ENCODE measurements around the gene IQGAP2.

Gene IQGAP2

GRCh38 chr5:76691467-76692273, 288.6 kb downstream of the IQGAP2 start:
- Histone ChIP-seq H3K27ac (ENCODE audit: low read depth, low read length) (no peak overlapping the region), H3K36me3 (ENCODE audit: control insufficient read depth in 5 of 5, insufficient read depth in 5 of 5, low read length in 5 of 5) (peaks cover 0 to 11% (median 0%) of the 10 kb centered on the region in 5 donors), H3K4me1 (ENCODE audit: control insufficient read depth in 5 of 5, insufficient read depth in 5 of 5, low read length in 5 of 5) (peaks cover 0 to 28% (median 3%) of the 10 kb centered on the region in 5 donors), H3K9me3 (ENCODE audit: control insufficient read depth in 5 of 5, low read length in 5 of 5) (no peaks in the 10 kb centered on the region), H3K9ac (ENCODE audit: low read length in 5 of 5) (no peak overlapping the region), H3K4me3 (ENCODE audit: low read depth in 1 of 5, low read length in 5 of 5) (no peak overlapping the region), H3K27me3 (ENCODE audit: control insufficient read depth in 5 of 5, insufficient read depth in 4 of 5, low read length in 5 of 5) (no peaks in the 10 kb centered on the region)

GRCh38 chr5:76692274-76692540, 289.1 kb downstream of the IQGAP2 start:
- peaks cover 0 to 10% (median 0%) of the 10 kb centered on the region in 5 donors for H3K36me3 ChIP-seq (ENCODE audit: control insufficient read depth in 5 of 5, insufficient read depth in 5 of 5, low read length in 5 of 5)
- H3K9me3 ChIP-seq (ENCODE audit: control insufficient read depth in 5 of 5, low read length in 5 of 5) = no peaks in the 10 kb centered on the region
- H3K9ac ChIP-seq (ENCODE audit: low read length in 5 of 5) = no peak overlapping the region
- no peak overlapping the region for H3K27ac ChIP-seq (ENCODE audit: low read depth, low read length)
- no peak overlapping the region for H3K4me3 ChIP-seq (ENCODE audit: low read depth in 1 of 5, low read length in 5 of 5)
- peaks cover 0 to 28% (median 3%) of the 10 kb centered on the region in 5 donors for H3K4me1 ChIP-seq (ENCODE audit: control insufficient read depth in 5 of 5, insufficient read depth in 5 of 5, low read length in 5 of 5)
- no peaks in the 10 kb centered on the region for H3K27me3 ChIP-seq (ENCODE audit: control insufficient read depth in 5 of 5, insufficient read depth in 4 of 5, low read length in 5 of 5)

GRCh38 chr5:76692651-76693050, 289.6 kb downstream of the IQGAP2 start:
- H3K9ac ChIP-seq (ENCODE audit: low read length in 5 of 5) = no peak overlapping the region
- H3K36me3 ChIP-seq (ENCODE audit: control insufficient read depth in 5 of 5, insufficient read depth in 5 of 5, low read length in 5 of 5) = peaks cover 0 to 8% (median 0%) of the 10 kb centered on the region in 5 donors
- no peaks in the 10 kb centered on the region for H3K9me3 ChIP-seq (ENCODE audit: control insufficient read depth in 5 of 5, low read length in 5 of 5)
- no peaks in the 10 kb centered on the region for H3K27me3 ChIP-seq (ENCODE audit: control insufficient read depth in 5 of 5, insufficient read depth in 4 of 5, low read length in 5 of 5)
- H3K4me1 ChIP-seq (ENCODE audit: control insufficient read depth in 5 of 5, insufficient read depth in 5 of 5, low read length in 5 of 5) = peaks cover 0 to 28% (median 3%) of the 10 kb centered on the region in 5 donors
- H3K27ac ChIP-seq (ENCODE audit: low read depth, low read length) = no peak overlapping the region
- no peak overlapping the region for H3K4me3 ChIP-seq (ENCODE audit: low read depth in 1 of 5, low read length in 5 of 5)

GRCh38 chr5:76693141-76693540, 290.1 kb downstream of the IQGAP2 start:
- H3K36me3 ChIP-seq (ENCODE audit: control insufficient read depth in 5 of 5, insufficient read depth in 5 of 5, low read length in 5 of 5) = peaks cover 0 to 8% (median 0%) of the 10 kb centered on the region in 5 donors

GRCh38 chr5:76694317-76694716, 291.2 kb downstream of the IQGAP2 start:
- H3K36me3 ChIP-seq (ENCODE audit: control insufficient read depth in 5 of 5, insufficient read depth in 5 of 5, low read length in 5 of 5) = peaks cover 0 to 8% (median 0%) of the 10 kb centered on the region in 5 donors
- no peak overlapping the region for H3K9ac ChIP-seq (ENCODE audit: low read length in 5 of 5)
- H3K27ac ChIP-seq (ENCODE audit: low read depth, low read length) = no peak overlapping the region
- no peak overlapping the region for H3K4me3 ChIP-seq (ENCODE audit: low read depth in 1 of 5, low read length in 5 of 5)
- H3K27me3 ChIP-seq (ENCODE audit: control insufficient read depth in 5 of 5, insufficient read depth in 4 of 5, low read length in 5 of 5) = no peaks in the 10 kb centered on the region
- H3K4me1 ChIP-seq (ENCODE audit: control insufficient read depth in 5 of 5, insufficient read depth in 5 of 5, low read length in 5 of 5) = peaks cover 0 to 28% (median 3%) of the 10 kb centered on the region in 5 donors
- no peaks in the 10 kb centered on the region for H3K9me3 ChIP-seq (ENCODE audit: control insufficient read depth in 5 of 5, low read length in 5 of 5)

More at GRCh38 chr5:76693141-76693540, 290.1 kb downstream of the IQGAP2 start:
- Histone ChIP-seq H3K4me1 (ENCODE audit: control insufficient read depth in 5 of 5, insufficient read depth in 5 of 5, low read length in 5 of 5) (peaks cover 0 to 28% (median 3%) of the 10 kb centered on the region in 5 donors), H3K27ac (ENCODE audit: low read depth, low read length) (no peak overlapping the region), H3K4me3 (ENCODE audit: low read depth in 1 of 5, low read length in 5 of 5) (no peak overlapping the region), H3K27me3 (ENCODE audit: control insufficient read depth in 5 of 5, insufficient read depth in 4 of 5, low read length in 5 of 5) (no peaks in the 10 kb centered on the region), H3K9me3 (ENCODE audit: control insufficient read depth in 5 of 5, low read length in 5 of 5) (no peaks in the 10 kb centered on the region), H3K9ac (ENCODE audit: low read length in 5 of 5) (no peak overlapping the region)

- no peaks in the 10 kb centered on the region for H3K27me3 ChIP-seq (ENCODE audit: control insufficient read depth in 5 of 5, insufficient read depth in 4 of 5, low read length in 5 of 5)
- peaks cover 0 to 12% (median 0%) of the 10 kb centered on the region in 5 donors for H3K36me3 ChIP-seq (ENCODE audit: control insufficient read depth in 5 of 5, insufficient read depth in 5 of 5, low read length in 5 of 5)
- H3K9me3 ChIP-seq (ENCODE audit: control insufficient read depth in 5 of 5, low read length in 5 of 5) = no peaks in the 10 kb centered on the region
- no peak overlapping the region for H3K4me3 ChIP-seq (ENCODE audit: low read depth in 1 of 5, low read length in 5 of 5)
- no peak overlapping the region for H3K9ac ChIP-seq (ENCODE audit: low read length in 5 of 5)
- no peak overlapping the region for H3K27ac ChIP-seq (ENCODE audit: low read depth, low read length)
- H3K4me1 ChIP-seq (ENCODE audit: control insufficient read depth in 5 of 5, insufficient read depth in 5 of 5, low read length in 5 of 5) = peaks cover 0 to 21% (median 0%) of the 10 kb centered on the region in 5 donors
Observed at GRCh38 chr5:76695346-76695745, 292.3 kb downstream of the IQGAP2 start.

- no peak overlapping the region for H3K27ac ChIP-seq (ENCODE audit: low read depth, low read length)
Observed at GRCh38 chr5:76696251-76696650, 293.2 kb downstream of the IQGAP2 start.

GRCh38 chr5:76697670-76698069, 294.6 kb downstream of the IQGAP2 start:
- H3K36me3 ChIP-seq (ENCODE audit: control insufficient read depth in 5 of 5, insufficient read depth in 5 of 5, low read length in 5 of 5) = peaks cover 0 to 14% (median 0%) of the 10 kb centered on the region in 5 donors
- H3K9me3 ChIP-seq (ENCODE audit: control insufficient read depth in 5 of 5, low read length in 5 of 5) = no peaks in the 10 kb centered on the region
- no peak overlapping the region for H3K9ac ChIP-seq (ENCODE audit: low read length in 5 of 5)
- H3K27me3 ChIP-seq (ENCODE audit: control insufficient read depth in 5 of 5, insufficient read depth in 4 of 5, low read length in 5 of 5) = no peaks in the 10 kb centered on the region
- no peak overlapping the region for H3K27ac ChIP-seq (ENCODE audit: low read depth, low read length)
- H3K4me1 ChIP-seq (ENCODE audit: control insufficient read depth in 5 of 5, insufficient read depth in 5 of 5, low read length in 5 of 5) = peaks cover 0 to 7% (median 0%) of the 10 kb centered on the region in 5 donors
- H3K4me3 ChIP-seq (ENCODE audit: low read depth in 1 of 5, low read length in 5 of 5) = no peak overlapping the region

More at GRCh38 chr5:76696251-76696650, 293.2 kb downstream of the IQGAP2 start:
- Histone ChIP-seq H3K4me3 (ENCODE audit: low read depth in 1 of 5, low read length in 5 of 5) (no peak overlapping the region), H3K27me3 (ENCODE audit: control insufficient read depth in 5 of 5, insufficient read depth in 4 of 5, low read length in 5 of 5) (no peaks in the 10 kb centered on the region), H3K9me3 (ENCODE audit: control insufficient read depth in 5 of 5, low read length in 5 of 5) (no peaks in the 10 kb centered on the region), H3K4me1 (ENCODE audit: control insufficient read depth in 5 of 5, insufficient read depth in 5 of 5, low read length in 5 of 5) (peaks cover 0 to 13% (median 0%) of the 10 kb centered on the region in 5 donors), H3K36me3 (ENCODE audit: control insufficient read depth in 5 of 5, insufficient read depth in 5 of 5, low read length in 5 of 5) (peaks cover 0 to 12% (median 0%) of the 10 kb centered on the region in 5 donors), H3K9ac (ENCODE audit: low read length in 5 of 5) (no peak overlapping the region)

GRCh38 chr5:76700571-76700970, 297.5 kb downstream of the IQGAP2 start:
- Histone ChIP-seq H3K36me3 (ENCODE audit: control insufficient read depth in 5 of 5, insufficient read depth in 5 of 5, low read length in 5 of 5) (peaks cover 0 to 10% (median 0%) of the 10 kb centered on the region in 5 donors), H3K27ac (ENCODE audit: low read depth, low read length) (no peak overlapping the region), H3K4me1 (ENCODE audit: control insufficient read depth in 5 of 5, insufficient read depth in 5 of 5, low read length in 5 of 5) (peaks cover 0 to 5% (median 0%) of the 10 kb centered on the region in 5 donors), H3K9ac (ENCODE audit: low read length in 5 of 5) (no peak overlapping the region), H3K4me3 (ENCODE audit: low read depth in 1 of 5, low read length in 5 of 5) (no peak overlapping the region), H3K27me3 (ENCODE audit: control insufficient read depth in 5 of 5, insufficient read depth in 4 of 5, low read length in 5 of 5) (no peaks in the 10 kb centered on the region), H3K9me3 (ENCODE audit: control insufficient read depth in 5 of 5, low read length in 5 of 5) (no peaks in the 10 kb centered on the region)

- Histone ChIP-seq H3K27me3 (ENCODE audit: control insufficient read depth in 5 of 5, insufficient read depth in 4 of 5, low read length in 5 of 5) (no peaks in the 10 kb centered on the region), H3K4me1 (ENCODE audit: control insufficient read depth in 5 of 5, insufficient read depth in 5 of 5, low read length in 5 of 5) (peaks cover 0 to 2% (median 0%) of the 10 kb centered on the region in 5 donors), H3K4me3 (ENCODE audit: low read depth in 1 of 5, low read length in 5 of 5) (no peak overlapping the region), H3K9ac (ENCODE audit: low read length in 5 of 5) (no peak overlapping the region), H3K9me3 (ENCODE audit: control insufficient read depth in 5 of 5, low read length in 5 of 5) (no peaks in the 10 kb centered on the region), H3K27ac (ENCODE audit: low read depth, low read length) (no peak overlapping the region), H3K36me3 (ENCODE audit: control insufficient read depth in 5 of 5, insufficient read depth in 5 of 5, low read length in 5 of 5) (peaks cover 0 to 10% (median 0%) of the 10 kb centered on the region in 5 donors)
Observed at GRCh38 chr5:76701298-76701697, 298.2 kb downstream of the IQGAP2 start.
